H1 (cell line): ENCODE data around the gene NAT9. TPM values are rescaled to one million over a fixed set of nuclear protein-coding genes. Genes with fewer than 3 reads are reported as not detected.

ENCODE experiments used
- CTCF ChIA-PET: fragments of 300-600 bp; sonication (Branson Sonifier 250); formaldehyde crosslinking; loops from one replicate; lab custom pipeline; 2021; ENCODE audit not compliant: partially characterized antibody; lab: Charles Lee
- POLR2A ChIA-PET: fragments of 300-600 bp; sonication (Branson Sonifier 250); formaldehyde crosslinking; loops from one replicate; lab custom pipeline; 2021; ENCODE audit warnings: inconsistent platforms; ENCODE audit not compliant: partially characterized antibody; lab: Charles Lee
- DNase-seq, 2 experiments: peaks; one replicate each; pipeline versions ENCODE4 v3.0.0 to v3.0.0-alpha.2; 2010 to 2022; ENCODE audit warnings: low spot score in 2 of 2, low read depth in 1 of 2, mixed read lengths in 1 of 2
- FAIRE-seq: peaks from 2 replicates; lab custom pipeline; 2011; peaks lifted over from hg19 to GRCh38; lab: Jason Lieb, UNC
- H2AFZ ChIP-seq: 2 replicates; pipeline ENCODE4 v1.8.1; 2012; ENCODE audit warnings: low read length, inconsistent platforms
- H2AK5ac ChIP-seq: 2 replicates; pipeline ENCODE4 v1.6.1; 2013; ENCODE audit warnings: low read depth, low read length
- H2BK120ac ChIP-seq: replicated peaks from 2 replicates; pipeline ENCODE3; 2013; ENCODE audit warnings: low read depth, low read length, inconsistent platforms
- H2BK12ac ChIP-seq: 2 replicates; pipeline ENCODE4 v1.6.1; 2013; ENCODE audit warnings: low read depth, low read length
- H2BK15ac ChIP-seq: 2 replicates; pipeline ENCODE4 v1.6.1; 2013; ENCODE audit warnings: low read length
- H2BK20ac ChIP-seq: 2 replicates; pipeline ENCODE4 v1.6.1; 2013; ENCODE audit warnings: low read length
- H2BK5ac ChIP-seq: 2 replicates; pipeline ENCODE4 v1.6.1; 2013; ENCODE audit warnings: low read depth, low read length
- H3K14ac ChIP-seq: 2 replicates; pipeline ENCODE4 v1.6.1; 2013; ENCODE audit warnings: inconsistent platforms; ENCODE audit not compliant: insufficient read length
- H3K18ac ChIP-seq: 2 replicates; pipeline ENCODE4 v1.6.1; 2013; ENCODE audit warnings: low read length; ENCODE audit errors: extremely low read depth
- H3K23ac ChIP-seq: 2 replicates; pipeline ENCODE4 v1.6.1; 2013; ENCODE audit warnings: inconsistent platforms; ENCODE audit not compliant: insufficient read length
- H3K23me2 ChIP-seq: 2 replicates; pipeline ENCODE4 v1.6.1; 2013; ENCODE audit warnings: low read depth, low read length
- H3K27ac ChIP-seq: 2 replicates; pipeline ENCODE4 v1.6.1; 2011; ENCODE audit warnings: low read depth, low read length, inconsistent platforms
- H3K27me3 ChIP-seq, 4 experiments: replicated peaks in 1 of 4; 1 replicate in 1 of 4; 2 replicates in 3 of 4; pipeline versions ENCODE4 v1.6.1 to v1.8.1; 2011 to 2013; ENCODE audit warnings: low read length in 3 of 4, mild to moderate bottlenecking in 3 of 4, inconsistent platforms in 2 of 4, mixed read lengths in 2 of 4, moderate library complexity in 1 of 4; ENCODE audit not compliant: control insufficient read depth in 3 of 4, insufficient read depth in 3 of 4; ENCODE audit errors: extremely low read depth in 1 of 4
- H3K36me3 ChIP-seq, 4 experiments: 2 replicates each; pipeline versions ENCODE4 v1.6.1 to v1.8.1; 2011 to 2013; ENCODE audit warnings: mild to moderate bottlenecking in 4 of 4, low read length in 3 of 4, moderate library complexity in 2 of 4, control low read depth in 1 of 4, inconsistent platforms in 1 of 4; ENCODE audit not compliant: insufficient read depth in 4 of 4, control insufficient read depth in 2 of 4
- H3K4ac ChIP-seq: replicated peaks from 2 replicates; pipeline ENCODE3; 2013; ENCODE audit warnings: low read length, low read depth, mixed read lengths, inconsistent platforms; ENCODE audit not compliant: insufficient read length
- H3K4me1 ChIP-seq, 4 experiments: replicated peaks in 1 of 4; 1 replicate in 1 of 4; 2 replicates in 3 of 4; pipeline versions ENCODE4 v1.6.1 to v1.8.1; 2011 to 2013; ENCODE audit warnings: low read length in 3 of 4, inconsistent platforms in 2 of 4, mixed read lengths in 1 of 4; ENCODE audit not compliant: insufficient read depth in 4 of 4, control insufficient read depth in 3 of 4
- H3K4me2 ChIP-seq, 2 experiments: 2 replicates each; pipeline versions ENCODE4 v1.6.1 to v1.8.1; 2011 to 2013; ENCODE audit warnings: low read depth in 2 of 2, low read length in 2 of 2, control low read depth in 1 of 2, inconsistent platforms in 1 of 2, mild to moderate bottlenecking in 1 of 2; ENCODE audit not compliant: insufficient read depth in 1 of 2
- H3K4me3 ChIP-seq, 4 experiments: fragments of 200-600, 300-600 bp in 1 of 4; sonication (generic), shearing (Covaris generic), sonication (Bioruptor Twin) in 1 of 4; 2 replicates each; pipeline versions ENCODE4 v1.5.1 to v1.8.1; 2011 to 2016; ENCODE audit warnings: low read length in 4 of 4, low read depth in 3 of 4, control low read depth in 2 of 4, inconsistent platforms in 2 of 4, mild to moderate bottlenecking in 2 of 4, mixed read lengths in 1 of 4, moderate library complexity in 1 of 4; ENCODE audit not compliant: insufficient read depth in 2 of 4; ENCODE audit errors: extremely low read depth in 1 of 4
- H3K56ac ChIP-seq: replicated peaks from 2 replicates; pipeline ENCODE3; 2013; ENCODE audit warnings: low read depth, mild to moderate bottlenecking, mixed read lengths, low read length, inconsistent platforms; ENCODE audit not compliant: insufficient read length
- H3K79me1 ChIP-seq: 2 replicates; pipeline ENCODE4 v1.6.1; 2013; ENCODE audit warnings: low read depth, low read length, control low read depth
- H3K79me2 ChIP-seq, 2 experiments: 2 replicates each; pipeline versions ENCODE4 v1.6.1 to v1.8.1; 2012 to 2013; ENCODE audit warnings: low read length in 2 of 2, mild to moderate bottlenecking in 2 of 2, inconsistent platforms in 1 of 2; ENCODE audit not compliant: insufficient read depth in 2 of 2, control insufficient read depth in 1 of 2
- H3K9ac ChIP-seq, 4 experiments: replicated peaks in 1 of 4; 1 replicate in 1 of 4; 2 replicates in 3 of 4; pipeline versions ENCODE4 v1.6.1 to v1.8.1; 2011 to 2013; ENCODE audit warnings: low read depth in 3 of 4, low read length in 3 of 4, control low read depth in 2 of 4, mild to moderate bottlenecking in 2 of 4, moderate library complexity in 2 of 4, inconsistent platforms in 1 of 4; ENCODE audit errors: extremely low read depth in 1 of 4
- H3K9me3 ChIP-seq, 2 experiments: 2 replicates each; pipeline versions ENCODE4 v1.6.1 to v1.8.1; 2012 to 2013; ENCODE audit warnings: mild to moderate bottlenecking in 2 of 2, moderate library complexity in 2 of 2, control low read depth in 1 of 2, inconsistent platforms in 1 of 2, low read depth in 1 of 2, low read length in 1 of 2, mixed read lengths in 1 of 2; ENCODE audit not compliant: insufficient read depth in 2 of 2
- H4K20me1 ChIP-seq, 2 experiments: replicated peaks in 1 of 2; 2 replicates each; pipeline versions ENCODE3 to v1.8.1; 2011 to 2013; ENCODE audit warnings: inconsistent platforms in 2 of 2, low read length in 2 of 2, mild to moderate bottlenecking in 1 of 2; ENCODE audit not compliant: insufficient read depth in 2 of 2, control insufficient read depth in 1 of 2
- H4K5ac ChIP-seq: 2 replicates; pipeline ENCODE4 v1.6.1; 2013; ENCODE audit warnings: low read length, low read depth, mixed read lengths, inconsistent platforms; ENCODE audit not compliant: insufficient read length
- H4K8ac ChIP-seq: 2 replicates; pipeline ENCODE4 v1.8.0; 2013; ENCODE audit warnings: mild to moderate bottlenecking, moderate library complexity, low read length, inconsistent platforms; ENCODE audit not compliant: insufficient read depth; ENCODE audit errors: extremely low read depth
- H4K91ac ChIP-seq: replicated peaks from 2 replicates; pipeline ENCODE3; 2013; ENCODE audit warnings: low read length, mixed read lengths, inconsistent platforms; ENCODE audit not compliant: insufficient read length
- CHD1 ChIP-seq: IDR thresholded peaks from 2 replicates; pipeline ENCODE4 v1.6.1; 2012; ENCODE audit warnings: low read depth, low read length, improper control_type of control experiment
- KDM1A ChIP-seq: fragments of 200-600, 300-600 bp; sonication (generic); IDR thresholded peaks from 2 replicates; pipeline ENCODE4 v1.7.1; 2016; ENCODE audit warnings: mild to moderate bottlenecking, low read length, borderline replicate concordance
- MAFK ChIP-seq: IDR thresholded peaks from 2 replicates; pipeline ENCODE4 v1.6.1; 2012; ENCODE audit warnings: low read depth, mild to moderate bottlenecking, improper control_type of control experiment, low read length
- NRF1 ChIP-seq: IDR thresholded peaks from 2 replicates; pipeline ENCODE4 v1.6.1; 2011; ENCODE audit warnings: mild to moderate bottlenecking, low read depth, low read length, improper control_type of control experiment
- SRF ChIP-seq: IDR thresholded peaks from 2 replicates; pipeline ENCODE4 v1.6.1; 2011; ENCODE audit warnings: mild to moderate bottlenecking, low read depth, low read length, moderate library complexity
- WGBS, 2 experiments: shearing (Covaris generic) in 1 of 2; methylation state at CpG; one replicate each; pipeline versions ENCODE4 v1.1.6 to v1.1.7; 2013 to 2015; ENCODE audit warnings: low lambda C conversion rate in 2 of 2, mixed read lengths in 2 of 2, inconsistent platforms in 1 of 2, low coverage in 1 of 2, missing lambda C conversion rate in 1 of 2; ENCODE audit not compliant: insufficient replicate concordance in 2 of 2, insufficient coverage in 1 of 2, insufficient read length in 1 of 2; ENCODE audit errors: extremely low coverage in 1 of 2, missing lambda C conversion rate in 1 of 2; 5-methylcytosine and 5-hydroxymethylcytosine counted together
- polyA plus RNA-seq, 7 experiments: library from polyadenylated mRNA; depleted of rRNA in 3 of 7; stranded (reverse) in 5 of 7; unstranded in 2 of 7; fragments of >200 nt in 5 of 7; fragments of 200-250 nt in 2 of 7; gene quantifications; 1 replicate in 5 of 7; 2 replicates in 1 of 7; 4 replicates in 1 of 7; pipeline versions ENCODE4 v1.2.1 to v1.2.3, GENCODE V29; 2011 to 2013; ENCODE audit warnings: missing spikeins in 2 of 7, mixed read lengths in 2 of 7
- total RNA-seq: library from RNA; stranded (reverse); fragmentation: NEBNext Ultra II Directional; extraction: Animal tissue kit (Norgen Biotek cat#: 25700); gene quantifications from 2 replicates; pipeline ENCODE4 v1.2.1, GENCODE V29; 2021

The NAT9 gene
- total and polyA plus RNA-seq, 2 of the 8 experiments (the other 6 are each of a cell fraction or from before 2014, with no cell fraction given), result 32.3 to 42.7 TPM

GRCh38 chr17:74821655-74822334 lies 45.6 kb upstream of the NAT9 start:
- Histone ChIP-seq H2BK20ac (no peak overlapping the region), H4K8ac (no peak overlapping the region), H2BK15ac (no peak overlapping the region), H3K4me3 (no peak overlapping the region), H4K5ac (no peak overlapping the region), H3K4me2 (no peak overlapping the region), H3K18ac (no peak overlapping the region), H3K79me2 (no peaks in the 10 kb centered on the region), H2AK5ac (no peak overlapping the region), H3K23ac (no peak overlapping the region), H3K9ac (no peak overlapping the region), H3K56ac (no peak overlapping the region), H3K4me1 (no peaks in the 10 kb centered on the region), H2BK120ac (no peak overlapping the region), H3K36me3 (peaks cover 0 to 3% (median 0%) of the 10 kb centered on the region in 4 experiments; a peak in 2 of 8 replicates), H3K14ac (no peak overlapping the region), H3K79me1 (no peaks in the 10 kb centered on the region), H3K27ac (no peak overlapping the region), H4K20me1 (peaks cover 2 to 13% of the 10 kb centered on the region in 2 experiments), H4K91ac (no peak overlapping the region), H3K23me2 (no peaks in the 10 kb centered on the region), H3K4ac (no peak overlapping the region), H3K27me3 (peaks cover 0 to 2% (median 0%) of the 10 kb centered on the region in 4 experiments; a peak in 1 of 7 replicates), H2BK12ac (no peak overlapping the region), H2BK5ac (no peak overlapping the region), H3K9me3 (no peaks in the 10 kb centered on the region), H2AFZ (no peak overlapping the region)
- DNase-seq (no peak), FAIRE-seq (no peak)
- CTCF ChIA-PET, result interaction anchor here (81.0 to 99.6 kb wide), 2 partner anchors 3 to 22 kb away, joined by 2981 read pairs; partner anchors contain the start of genes FDXR, GRIN2C and NAT9
- POLR2A ChIA-PET, result no interaction called here
- WGBS, 2 experiments, result 88% methylated on average over 12 of the region's 13 CpGs; no CpG with 5 or more reads in 1 of the 2 experiments
- TF ChIP-seq KDM1A, result no peak
- no peak for TF ChIP-seq CHD1
- TF ChIP-seq SRF, result no peak
- no peak for TF ChIP-seq NRF1
- no peak for TF ChIP-seq MAFK
